Measurements from ENCODE around the gene TUBB6.

Gene TUBB6

GRCh38 chr18:12315911-12316310 lies 7.9 kb downstream of the TUBB6 start:
- no peak for DNase-seq

- DNase-seq: no peak
Measured at GRCh38 chr18:12317664-12318333, 9.8 kb downstream of the TUBB6 start.

- DNase-seq: no peak
Measured at GRCh38 chr18:12318334-12318697, 10.3 kb downstream of the TUBB6 start.

GRCh38 chr18:12318857-12319256 lies 10.8 kb downstream of the TUBB6 start:
- no peak for DNase-seq

- DNase-seq: no peak
Measured at GRCh38 chr18:12321333-12321732, 13.3 kb downstream of the TUBB6 start.

- no peak for DNase-seq
Measured at GRCh38 chr18:12324991-12325725, 17.1 kb downstream of the TUBB6 start.

- no peak for DNase-seq
Measured at GRCh38 chr18:12325726-12326245, 17.7 kb downstream of the TUBB6 start.

- no peak for DNase-seq
Measured at GRCh38 chr18:12326711-12327460, 18.8 kb downstream of the TUBB6 start.

- peak; percentile 78 for DNase-seq
Measured at GRCh38 chr18:12327510-12328178, 19.6 kb downstream of the TUBB6 start.

- DNase-seq: no peak
Measured at GRCh38 chr18:12328179-12328823, 20.3 kb downstream of the TUBB6 start.

- no peak for DNase-seq
Measured at GRCh38 chr18:12329125-12329698, 21.2 kb downstream of the TUBB6 start.

GRCh38 chr18:12330766-12331165 lies 22.7 kb downstream of the TUBB6 start:
- no peak for DNase-seq

GRCh38 chr18:12333506-12334290 lies 25.7 kb downstream of the TUBB6 start:
- DNase-seq: no peak

GRCh38 chr18:12334366-12334808 lies 26.3 kb downstream of the TUBB6 start:
- no peak for DNase-seq

- no peak for DNase-seq
Measured at GRCh38 chr18:12334863-12335262, 26.8 kb downstream of the TUBB6 start.

GRCh38 chr18:12335503-12335902 lies 27.5 kb downstream of the TUBB6 start:
- DNase-seq: no peak

GRCh38 chr18:12336171-12336613 lies 28.2 kb downstream of the TUBB6 start:
- no peak for DNase-seq

- DNase-seq: peak; percentile 32
Measured at GRCh38 chr18:12336887-12337286, 28.8 kb downstream of the TUBB6 start.

- DNase-seq: no peak
Measured at GRCh38 chr18:12338382-12338781, 30.3 kb downstream of the TUBB6 start.

GRCh38 chr18:12340945-12341660 lies 33.1 kb downstream of the TUBB6 start:
- no peak for DNase-seq

GRCh38 chr18:12342661-12343060 lies 34.6 kb downstream of the TUBB6 start:
- no peak for DNase-seq

Measured in NCI-H1105 (cell line).